A204.1 (cell line): ENCODE measurements around the gene OR5A2.
"Not testable (repeated sequence)": the region's sequence is repeated elsewhere in the genome, so short reads cannot be mapped to it uniquely, and the experiment has no call there.

Experiments
- FAIRE-seq: peaks from 2 replicates; lab custom pipeline; 2012; peaks lifted over from hg19 to GRCh38; lab: Jason Lieb, UNC

The OR5A2 gene

GRCh38 chr11:59426361-59427067, at the start of gene OR5A2:
Gene OR5A2 (minus strand): TSS chr11:59426413. CDS start chr11:59422953, 3,460 bp downstream.
- no peak for FAIRE-seq

GRCh38 chr11:59475176-59475575, 49.0 kb upstream of the OR5A2 start:
- no peak for FAIRE-seq

- FAIRE-seq = no peak
These were observed 46.8 kb upstream of the OR5A2 start, which contains the start of gene OR4D10 for GRCh38 chr11:59473015-59473414. Gene OR4D10 (plus strand): TSS chr11:59473315. CDS start chr11:59477430, 4,115 bp downstream.

GRCh38 chr11:59463190-59463641, 37.0 kb upstream of the OR5A2 start:
- no peak for FAIRE-seq

GRCh38 chr11:59459916-59460315, 33.7 kb upstream of the OR5A2 start:
- no peak for FAIRE-seq

GRCh38 chr11:59456661-59457060, 30.4 kb upstream of the OR5A2 start, which contains the start of gene OR4D6:
Gene OR4D6 (plus strand): TSS chr11:59456961. CDS start chr11:59456961, 0 bp downstream.
- FAIRE-seq = no peak

- FAIRE-seq = no peak
These were observed 22.3 kb upstream of the OR5A2 start for GRCh38 chr11:59448484-59448883.

GRCh38 chr11:59445624-59446023, 19.4 kb upstream of the OR5A2 start:
- FAIRE-seq = not testable (repeated sequence)

- no peak for FAIRE-seq
These were observed 11.6 kb upstream of the OR5A2 start for GRCh38 chr11:59437770-59438169.

GRCh38 chr11:59436169-59436568, 10.0 kb upstream of the OR5A2 start, which contains the start of gene OR5A1:
Gene OR5A1 (plus strand): TSS chr11:59436469. CDS start chr11:59443169, 6,700 bp downstream.
- FAIRE-seq = no peak

GRCh38 chr11:59429924-59430516, 3.8 kb upstream of the OR5A2 start:
- peak; percentile 61 for FAIRE-seq

GRCh38 chr11:59427068-59427382, 812 bp upstream of the OR5A2 start:
- no peak for FAIRE-seq

GRCh38 chr11:59425131-59425530, 1.1 kb downstream of the OR5A2 start:
- FAIRE-seq = no peak

GRCh38 chr11:59423835-59424234, 2.4 kb downstream of the OR5A2 start:
- FAIRE-seq = no peak

- FAIRE-seq = no peak
These were observed 8.1 kb downstream of the OR5A2 start for GRCh38 chr11:59418156-59418555.

- FAIRE-seq = no peak
These were observed 9.2 kb downstream of the OR5A2 start for GRCh38 chr11:59417023-59417422.

GRCh38 chr11:59416613-59417012, 9.6 kb downstream of the OR5A2 start:
- FAIRE-seq = no peak

- FAIRE-seq = no peak
These were observed 11.1 kb downstream of the OR5A2 start for GRCh38 chr11:59415111-59415510.

- FAIRE-seq = no peak
These were observed 12.6 kb downstream of the OR5A2 start for GRCh38 chr11:59413646-59414045.

GRCh38 chr11:59403546-59403945, 22.7 kb downstream of the OR5A2 start:
- FAIRE-seq = no peak

- FAIRE-seq = no peak
These were observed 25.0 kb downstream of the OR5A2 start for GRCh38 chr11:59401262-59401552.

- no peak for FAIRE-seq
These were observed 25.6 kb downstream of the OR5A2 start for GRCh38 chr11:59400461-59401261.

GRCh38 chr11:59394186-59394585, 32.0 kb downstream of the OR5A2 start:
- no peak for FAIRE-seq
